ENCODE measurements around the gene CACNG5.

DNA sequence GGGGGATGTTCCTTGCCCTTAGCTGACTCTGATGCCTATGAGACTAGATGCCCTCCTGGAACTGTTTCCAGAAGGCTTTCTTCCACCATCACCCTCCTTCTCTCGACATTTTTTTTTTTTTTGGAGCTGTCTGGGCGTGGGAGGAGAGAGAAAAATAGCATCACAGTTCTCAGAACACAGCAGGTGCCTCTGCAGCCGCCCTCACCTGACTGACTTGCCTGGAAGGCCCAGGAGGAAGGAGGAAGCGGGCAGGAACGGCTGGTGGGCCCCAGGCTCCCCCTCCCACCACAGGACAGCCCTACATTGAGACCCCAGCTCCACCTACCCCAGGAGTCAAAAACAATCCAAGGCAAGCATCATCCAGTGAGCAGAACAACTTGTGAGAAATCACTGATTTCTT is 20.3 kb upstream of the CACNG5 start:
- TF ChIP-seq, protein P1, sequence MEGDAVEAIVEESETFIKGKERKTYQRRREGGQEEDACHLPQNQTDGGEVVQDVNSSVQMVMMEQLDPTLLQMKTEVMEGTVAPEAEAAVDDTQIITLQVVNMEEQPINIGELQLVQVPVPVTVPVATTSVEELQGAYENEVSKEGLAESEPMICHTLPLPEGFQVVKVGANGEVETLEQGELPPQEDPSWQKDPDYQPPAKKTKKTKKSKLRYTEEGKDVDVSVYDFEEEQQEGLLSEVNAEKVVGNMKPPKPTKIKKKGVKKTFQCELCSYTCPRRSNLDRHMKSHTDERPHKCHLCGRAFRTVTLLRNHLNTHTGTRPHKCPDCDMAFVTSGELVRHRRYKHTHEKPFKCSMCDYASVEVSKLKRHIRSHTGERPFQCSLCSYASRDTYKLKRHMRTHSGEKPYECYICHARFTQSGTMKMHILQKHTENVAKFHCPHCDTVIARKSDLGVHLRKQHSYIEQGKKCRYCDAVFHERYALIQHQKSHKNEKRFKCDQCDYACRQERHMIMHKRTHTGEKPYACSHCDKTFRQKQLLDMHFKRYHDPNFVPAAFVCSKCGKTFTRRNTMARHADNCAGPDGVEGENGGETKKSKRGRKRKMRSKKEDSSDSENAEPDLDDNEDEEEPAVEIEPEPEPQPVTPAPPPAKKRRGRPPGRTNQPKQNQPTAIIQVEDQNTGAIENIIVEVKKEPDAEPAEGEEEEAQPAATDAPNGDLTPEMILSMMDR (IDR thresholded peaks at IDR 0.05; ENCODE audit: insufficient read depth, low read length) = no peak
- TF ChIP-seq, protein P2, sequence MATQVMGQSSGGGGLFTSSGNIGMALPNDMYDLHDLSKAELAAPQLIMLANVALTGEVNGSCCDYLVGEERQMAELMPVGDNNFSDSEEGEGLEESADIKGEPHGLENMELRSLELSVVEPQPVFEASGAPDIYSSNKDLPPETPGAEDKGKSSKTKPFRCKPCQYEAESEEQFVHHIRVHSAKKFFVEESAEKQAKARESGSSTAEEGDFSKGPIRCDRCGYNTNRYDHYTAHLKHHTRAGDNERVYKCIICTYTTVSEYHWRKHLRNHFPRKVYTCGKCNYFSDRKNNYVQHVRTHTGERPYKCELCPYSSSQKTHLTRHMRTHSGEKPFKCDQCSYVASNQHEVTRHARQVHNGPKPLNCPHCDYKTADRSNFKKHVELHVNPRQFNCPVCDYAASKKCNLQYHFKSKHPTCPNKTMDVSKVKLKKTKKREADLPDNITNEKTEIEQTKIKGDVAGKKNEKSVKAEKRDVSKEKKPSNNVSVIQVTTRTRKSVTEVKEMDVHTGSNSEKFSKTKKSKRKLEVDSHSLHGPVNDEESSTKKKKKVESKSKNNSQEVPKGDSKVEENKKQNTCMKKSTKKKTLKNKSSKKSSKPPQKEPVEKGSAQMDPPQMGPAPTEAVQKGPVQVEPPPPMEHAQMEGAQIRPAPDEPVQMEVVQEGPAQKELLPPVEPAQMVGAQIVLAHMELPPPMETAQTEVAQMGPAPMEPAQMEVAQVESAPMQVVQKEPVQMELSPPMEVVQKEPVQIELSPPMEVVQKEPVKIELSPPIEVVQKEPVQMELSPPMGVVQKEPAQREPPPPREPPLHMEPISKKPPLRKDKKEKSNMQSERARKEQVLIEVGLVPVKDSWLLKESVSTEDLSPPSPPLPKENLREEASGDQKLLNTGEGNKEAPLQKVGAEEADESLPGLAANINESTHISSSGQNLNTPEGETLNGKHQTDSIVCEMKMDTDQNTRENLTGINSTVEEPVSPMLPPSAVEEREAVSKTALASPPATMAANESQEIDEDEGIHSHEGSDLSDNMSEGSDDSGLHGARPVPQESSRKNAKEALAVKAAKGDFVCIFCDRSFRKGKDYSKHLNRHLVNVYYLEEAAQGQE (IDR thresholded peaks at IDR 0.05; ENCODE audit: insufficient replicate concordance, low read depth) = no peak
